NB4 (cell line): Measurements from ENCODE around the gene MBTPS2.

ENCODE experiments used
- MYC ChIP-seq: IDR thresholded peaks from 2 replicates; pipeline ENCODE4 v1.6.1; 2011; ENCODE audit warnings: low read depth, low read length
- POLR2A ChIP-seq: IDR thresholded peaks from 2 replicates; pipeline ENCODE4 v1.6.1; 2011; ENCODE audit warnings: mild to moderate bottlenecking; ENCODE audit not compliant: insufficient read length; ENCODE audit errors: extremely low read depth
- TF ChIP-seq, protein P1 (sequence below): IDR thresholded peaks from one replicate; pipeline ENCODE4 v1.5.1; 2012; ENCODE audit warnings: low read depth, low read length

DNA sequence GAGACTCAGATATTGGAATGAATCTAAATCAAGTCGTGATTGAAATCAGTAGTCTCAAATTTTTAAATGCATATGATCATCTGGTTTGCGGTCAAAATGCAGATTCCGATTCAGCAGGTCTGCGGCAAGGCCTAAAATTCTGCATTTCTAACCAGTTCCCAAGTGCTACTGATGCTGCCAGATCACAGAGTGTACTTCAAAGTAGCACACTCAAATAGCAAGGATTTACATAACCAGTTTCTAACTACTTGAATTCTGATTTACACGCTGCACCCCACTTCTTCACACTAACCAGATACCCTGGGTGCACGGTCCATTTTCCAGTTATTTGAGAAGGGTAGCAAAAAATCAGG is 752 bp downstream of the MBTPS2 start:
- TF ChIP-seq, protein P1, sequence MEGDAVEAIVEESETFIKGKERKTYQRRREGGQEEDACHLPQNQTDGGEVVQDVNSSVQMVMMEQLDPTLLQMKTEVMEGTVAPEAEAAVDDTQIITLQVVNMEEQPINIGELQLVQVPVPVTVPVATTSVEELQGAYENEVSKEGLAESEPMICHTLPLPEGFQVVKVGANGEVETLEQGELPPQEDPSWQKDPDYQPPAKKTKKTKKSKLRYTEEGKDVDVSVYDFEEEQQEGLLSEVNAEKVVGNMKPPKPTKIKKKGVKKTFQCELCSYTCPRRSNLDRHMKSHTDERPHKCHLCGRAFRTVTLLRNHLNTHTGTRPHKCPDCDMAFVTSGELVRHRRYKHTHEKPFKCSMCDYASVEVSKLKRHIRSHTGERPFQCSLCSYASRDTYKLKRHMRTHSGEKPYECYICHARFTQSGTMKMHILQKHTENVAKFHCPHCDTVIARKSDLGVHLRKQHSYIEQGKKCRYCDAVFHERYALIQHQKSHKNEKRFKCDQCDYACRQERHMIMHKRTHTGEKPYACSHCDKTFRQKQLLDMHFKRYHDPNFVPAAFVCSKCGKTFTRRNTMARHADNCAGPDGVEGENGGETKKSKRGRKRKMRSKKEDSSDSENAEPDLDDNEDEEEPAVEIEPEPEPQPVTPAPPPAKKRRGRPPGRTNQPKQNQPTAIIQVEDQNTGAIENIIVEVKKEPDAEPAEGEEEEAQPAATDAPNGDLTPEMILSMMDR: no peak
- TF ChIP-seq POLR2A (no peak), MYC (no peak)
